ENCODE measurements around the gene TAOK1.
A peak's percentile ranks its signal among the peaks of the same experiment; 100 is the strongest.

The TAOK1 gene

GRCh38 chr17:29562615-29563014, 172.5 kb downstream of the TAOK1 start:
- Histone ChIP-seq H3K4me1 (ENCODE audit: control insufficient read depth, insufficient read depth, low read length, poor library complexity, severe bottlenecking) (peaks cover 3% of the 10 kb centered on the region), H3K9me3 (ENCODE audit: control insufficient read depth, low read length) (no peaks in the 10 kb centered on the region), H3K27ac (ENCODE audit: low read depth, low read length, severe bottlenecking) (no peak overlapping the region), H3K4me3 (ENCODE audit: extremely low read depth, insufficient read depth, low read length, poor library complexity, severe bottlenecking) (no peak overlapping the region), H3K36me3 (ENCODE audit: control insufficient read depth, insufficient read depth, low read length) (no peaks in the 10 kb centered on the region)
- 90 to 92% methylated on average over 10 to 16 of the region's 18 CpGs for WGBS, 2 experiments (ENCODE audit: insufficient coverage in 2 of 2)

GRCh38 chr17:29563816-29564215, 173.7 kb downstream of the TAOK1 start:
- H3K4me1 ChIP-seq (ENCODE audit: control insufficient read depth, insufficient read depth, low read length, poor library complexity, severe bottlenecking): peaks cover 3% of the 10 kb centered on the region
- 87 to 100% methylated on average over 1 of the region's 3 CpGs for WGBS, 2 experiments (ENCODE audit: insufficient coverage in 2 of 2)
- H3K4me3 ChIP-seq (ENCODE audit: extremely low read depth, insufficient read depth, low read length, poor library complexity, severe bottlenecking): no peak overlapping the region
- H3K27ac ChIP-seq (ENCODE audit: low read depth, low read length, severe bottlenecking): no peak overlapping the region
- no peaks in the 10 kb centered on the region for H3K9me3 ChIP-seq (ENCODE audit: control insufficient read depth, low read length)
- no peaks in the 10 kb centered on the region for H3K36me3 ChIP-seq (ENCODE audit: control insufficient read depth, insufficient read depth, low read length)

- 9 to 10% methylated on average over 50 to 52 of the region's 55 CpGs for WGBS, 2 experiments (ENCODE audit: insufficient coverage in 2 of 2)
- no peaks in the 10 kb centered on the region for H3K36me3 ChIP-seq (ENCODE audit: control insufficient read depth, insufficient read depth, low read length)
- peak overlapping the region; percentile 62 for H3K4me3 ChIP-seq (ENCODE audit: extremely low read depth, insufficient read depth, low read length, poor library complexity, severe bottlenecking)
- H3K9me3 ChIP-seq (ENCODE audit: control insufficient read depth, low read length): no peaks in the 10 kb centered on the region
- H3K4me1 ChIP-seq (ENCODE audit: control insufficient read depth, insufficient read depth, low read length, poor library complexity, severe bottlenecking): peaks cover 10% of the 10 kb centered on the region
- H3K27ac ChIP-seq (ENCODE audit: low read depth, low read length, severe bottlenecking): no peak overlapping the region
Measured at GRCh38 chr17:29565643-29566472, 175.7 kb downstream of the TAOK1 start.

GRCh38 chr17:29566473-29567303, 176.5 kb downstream of the TAOK1 start, which contains the start of gene ABHD15:
TSS of gene ABHD15 (minus strand) at chr17:29567037. CDS start at chr17:29566966, 71 bp downstream.
- 1% methylated on average over 64 to 82 of the region's 94 CpGs for WGBS, 2 experiments (ENCODE audit: insufficient coverage in 2 of 2)
- Histone ChIP-seq H3K4me3 (ENCODE audit: extremely low read depth, insufficient read depth, low read length, poor library complexity, severe bottlenecking) (peak within 1 kb of the TSS; percentile 62), H3K4me1 (ENCODE audit: control insufficient read depth, insufficient read depth, low read length, poor library complexity, severe bottlenecking) (peaks cover 10% of the 10 kb centered on the region), H3K36me3 (ENCODE audit: control insufficient read depth, insufficient read depth, low read length) (peaks cover 2% of the 10 kb centered on the region), H3K27ac (ENCODE audit: low read depth, low read length, severe bottlenecking) (no peak within 1 kb of the TSS), H3K9me3 (ENCODE audit: control insufficient read depth, low read length) (no peaks in the 10 kb centered on the region)

- Histone ChIP-seq H3K27ac (ENCODE audit: low read depth, low read length, severe bottlenecking) (no peak overlapping the region), H3K9me3 (ENCODE audit: control insufficient read depth, low read length) (no peaks in the 10 kb centered on the region), H3K4me3 (ENCODE audit: extremely low read depth, insufficient read depth, low read length, poor library complexity, severe bottlenecking) (peak overlapping the region; percentile 62), H3K4me1 (ENCODE audit: control insufficient read depth, insufficient read depth, low read length, poor library complexity, severe bottlenecking) (peaks cover 10% of the 10 kb centered on the region), H3K36me3 (ENCODE audit: control insufficient read depth, insufficient read depth, low read length) (peaks cover 7% of the 10 kb centered on the region)
- WGBS, 2 experiments (ENCODE audit: insufficient coverage in 2 of 2): 1% methylated on average over 27 of the region's 27 CpGs
Measured at GRCh38 chr17:29567304-29567553, 177.1 kb downstream of the TAOK1 start.

GRCh38 chr17:29567554-29568330, 177.6 kb downstream of the TAOK1 start:
- H3K4me1 ChIP-seq (ENCODE audit: control insufficient read depth, insufficient read depth, low read length, poor library complexity, severe bottlenecking): peaks cover 10% of the 10 kb centered on the region
- peaks cover 7% of the 10 kb centered on the region for H3K36me3 ChIP-seq (ENCODE audit: control insufficient read depth, insufficient read depth, low read length)
- WGBS, 2 experiments (ENCODE audit: insufficient coverage in 2 of 2): 1 to 2% methylated on average over 58 to 63 of the region's 63 CpGs
- no peaks in the 10 kb centered on the region for H3K9me3 ChIP-seq (ENCODE audit: control insufficient read depth, low read length)
- H3K27ac ChIP-seq (ENCODE audit: low read depth, low read length, severe bottlenecking): peak overlapping the region; percentile 59
- H3K4me3 ChIP-seq (ENCODE audit: extremely low read depth, insufficient read depth, low read length, poor library complexity, severe bottlenecking): peak overlapping the region; percentile 62

GRCh38 chr17:29568331-29569244, 178.4 kb downstream of the TAOK1 start, which contains the start of gene TP53I13:
TSS of gene TP53I13 (plus strand) at chr17:29568701. CDS start at chr17:29568759, 58 bp downstream.
- H3K9me3 ChIP-seq (ENCODE audit: control insufficient read depth, low read length): no peaks in the 10 kb centered on the region
- H3K36me3 ChIP-seq (ENCODE audit: control insufficient read depth, insufficient read depth, low read length): peaks cover 14% of the 10 kb centered on the region
- peaks cover 10% of the 10 kb centered on the region for H3K4me1 ChIP-seq (ENCODE audit: control insufficient read depth, insufficient read depth, low read length, poor library complexity, severe bottlenecking)
- WGBS, 2 experiments (ENCODE audit: insufficient coverage in 2 of 2): 1% methylated on average over 64 to 71 of the region's 85 CpGs
- peak within 1 kb of the TSS; percentile 59 for H3K27ac ChIP-seq (ENCODE audit: low read depth, low read length, severe bottlenecking)
- H3K4me3 ChIP-seq (ENCODE audit: extremely low read depth, insufficient read depth, low read length, poor library complexity, severe bottlenecking): peak within 1 kb of the TSS; percentile 62

GRCh38 chr17:29569245-29569950, 179.2 kb downstream of the TAOK1 start:
- H3K36me3 ChIP-seq (ENCODE audit: control insufficient read depth, insufficient read depth, low read length): peaks cover 21% of the 10 kb centered on the region
- no peak overlapping the region for H3K27ac ChIP-seq (ENCODE audit: low read depth, low read length, severe bottlenecking)
- H3K4me1 ChIP-seq (ENCODE audit: control insufficient read depth, insufficient read depth, low read length, poor library complexity, severe bottlenecking): peaks cover 10% of the 10 kb centered on the region
- H3K4me3 ChIP-seq (ENCODE audit: extremely low read depth, insufficient read depth, low read length, poor library complexity, severe bottlenecking): peak overlapping the region; percentile 62
- WGBS, 2 experiments (ENCODE audit: insufficient coverage in 2 of 2): 71 to 76% methylated on average over 9 to 13 of the region's 14 CpGs
- no peaks in the 10 kb centered on the region for H3K9me3 ChIP-seq (ENCODE audit: control insufficient read depth, low read length)

- H3K36me3 ChIP-seq (ENCODE audit: control insufficient read depth, insufficient read depth, low read length): peaks cover 33% of the 10 kb centered on the region
- no peak overlapping the region for H3K4me3 ChIP-seq (ENCODE audit: extremely low read depth, insufficient read depth, low read length, poor library complexity, severe bottlenecking)
- no peaks in the 10 kb centered on the region for H3K9me3 ChIP-seq (ENCODE audit: control insufficient read depth, low read length)
- no peak overlapping the region for H3K27ac ChIP-seq (ENCODE audit: low read depth, low read length, severe bottlenecking)
- peaks cover 7% of the 10 kb centered on the region for H3K4me1 ChIP-seq (ENCODE audit: control insufficient read depth, insufficient read depth, low read length, poor library complexity, severe bottlenecking)
- WGBS, 2 experiments (ENCODE audit: insufficient coverage in 2 of 2): 98 to 99% methylated on average over 6 to 7 of the region's 7 CpGs
Measured at GRCh38 chr17:29570521-29570920, 180.4 kb downstream of the TAOK1 start.

All from mesodermal cell (in vitro differentiated cells).